H1 (cell line): ENCODE measurements around the gene EIPR1.

Experiments
- CTCF ChIP-seq, 3 experiments: IDR thresholded peaks; 1 replicate in 2 of 3; 2 replicates in 1 of 3; pipeline versions ENCODE4 v1.5.1 to v1.6.1; 2011; ENCODE audit warnings: low read length in 3 of 3, mild to moderate bottlenecking in 3 of 3, inconsistent platforms in 2 of 3, low read depth in 1 of 3, moderate library complexity in 1 of 3; ENCODE audit not compliant: insufficient read depth in 1 of 3; ENCODE audit errors: control extremely low read depth in 1 of 3
- GABPA ChIP-seq: IDR thresholded peaks from 2 replicates; pipeline ENCODE4 v1.6.1; 2011; ENCODE audit warnings: mild to moderate bottlenecking, low read length, moderate library complexity, borderline replicate concordance; ENCODE audit not compliant: insufficient read depth
- ZNF274 ChIP-seq: IDR thresholded peaks from 2 replicates; pipeline ENCODE4 v1.7.0; 2012; ENCODE audit warnings: low read length, borderline replicate concordance; ENCODE audit errors: extremely low read depth

- no peak for TF ChIP-seq CTCF (IDR thresholded peaks at IDR 0.05; ENCODE audit: control extremely low read depth in 1 of 3, insufficient read depth in 1 of 3, low read depth in 1 of 3, low read length in 3 of 3)
- no peak for TF ChIP-seq GABPA
- TF ChIP-seq ZNF274, result no peak
These were observed 123.6 kb downstream of the EIPR1 start for GRCh38 chr2:3253913-3254441.
